ENCODE data around the gene HLA-B.
"Not testable (repeated sequence)": the region's sequence is repeated elsewhere in the genome, so short reads cannot be mapped to it uniquely, and the experiment has no call there.

HLA-B gene

DNA sequence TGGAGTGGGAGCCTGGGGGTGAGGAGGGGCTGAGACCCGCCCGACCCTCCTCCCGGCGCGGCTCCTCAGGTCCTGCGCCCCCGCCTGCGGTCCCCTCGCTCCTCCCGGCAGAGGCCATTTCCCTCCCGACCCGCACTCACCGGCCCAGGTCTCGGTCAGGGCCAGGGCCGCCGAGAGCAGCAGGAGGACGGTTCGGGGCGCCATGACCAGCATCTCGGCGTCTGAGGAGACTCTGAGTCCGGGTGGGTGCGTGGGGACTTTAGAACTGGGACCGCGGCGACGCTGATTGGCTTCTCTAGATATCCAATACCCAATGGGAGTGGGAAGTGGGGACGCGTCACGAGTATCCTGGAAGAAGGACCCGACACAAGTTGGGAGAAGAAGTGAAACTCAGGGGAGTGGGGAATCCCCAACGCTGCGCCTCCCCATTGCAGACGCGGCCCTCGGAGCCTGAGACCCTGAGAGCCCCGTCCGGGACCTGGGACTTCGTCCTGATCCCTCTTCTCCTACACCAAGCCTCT is at the start of gene HLA-B:
Gene HLA-B (minus strand): TSS at position 234 of the 521 bp plus-strand sequence. CDS start 21 bp downstream, at position 213.
- DNase-seq = peak; percentile 88

- DNase-seq = no peak
Measured at GRCh38 chr6:31405996-31406395, 49.0 kb upstream of the HLA-B start.

DNA sequence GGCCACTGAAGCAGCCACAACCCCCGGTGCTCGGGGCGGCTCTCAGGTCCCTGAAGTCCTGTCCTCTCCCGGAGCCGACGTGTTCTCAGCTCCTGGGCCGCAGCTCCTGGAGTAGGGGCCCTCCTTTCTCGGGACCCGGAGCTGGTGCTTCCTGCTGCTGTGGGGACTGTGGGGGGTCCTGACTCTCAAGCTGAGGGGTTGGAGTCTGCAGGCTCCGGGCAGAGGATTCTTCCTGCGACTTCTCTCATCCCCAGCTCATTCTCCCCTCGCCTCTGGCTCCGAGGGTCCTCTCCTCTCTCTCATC is 47.0 kb upstream of the HLA-B start:
- DNase-seq = not testable (repeated sequence)

- DNase-seq = peak; percentile 87
Measured at GRCh38 chr6:31403283-31404060, 46.5 kb upstream of the HLA-B start, which contains the start of gene MICA. TSS of gene MICA (plus strand) at chr6:31403595. CDS start at chr6:31403633, 38 bp downstream.

DNA sequence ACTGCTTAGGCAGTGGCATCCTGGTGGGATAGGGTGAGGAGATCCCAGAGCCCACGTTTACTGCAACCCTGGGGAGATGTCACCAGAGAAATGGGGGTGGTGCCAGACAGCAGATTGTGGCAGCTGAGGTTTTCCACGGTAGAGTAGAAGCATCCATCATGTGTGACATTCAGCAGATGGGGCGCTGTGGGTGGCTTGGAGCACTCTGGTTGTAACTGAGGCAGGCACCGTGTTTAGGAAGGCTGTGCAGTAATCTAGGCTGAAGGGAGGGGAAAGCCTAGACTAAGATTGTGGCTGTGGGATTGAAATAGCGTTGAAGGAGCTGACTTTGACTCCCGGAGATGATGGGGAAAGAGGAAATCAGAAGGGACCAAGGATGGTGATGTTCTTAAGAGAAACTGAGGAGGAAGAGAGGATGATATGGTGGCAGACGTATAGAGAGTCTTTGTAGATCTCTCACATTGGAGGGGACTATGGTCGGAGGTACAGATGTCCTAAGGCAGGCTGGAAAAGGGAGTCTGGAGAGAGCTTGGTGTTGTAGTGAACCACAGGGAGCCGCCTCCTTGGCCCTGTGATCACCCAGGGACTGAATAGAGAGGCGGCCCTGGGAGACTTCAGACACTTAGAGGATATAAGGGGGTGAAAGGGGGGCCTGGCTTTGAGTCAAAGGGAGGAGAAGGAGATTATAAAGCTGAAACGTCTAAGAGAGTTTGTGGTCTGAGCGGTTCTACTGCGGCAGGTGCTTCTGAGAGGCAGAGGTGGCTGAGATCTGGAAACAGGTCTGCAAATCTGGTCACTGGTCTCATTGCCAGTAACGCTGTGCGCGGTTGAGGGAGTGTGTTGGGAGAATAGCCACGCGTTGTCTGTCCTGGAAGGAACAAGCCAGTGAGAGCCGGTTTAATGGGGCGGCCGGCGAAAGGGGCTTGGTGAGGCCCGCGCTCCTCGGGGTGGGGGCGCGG is 45.6 kb upstream of the HLA-B start:
- DNase-seq = no peak

DNA sequence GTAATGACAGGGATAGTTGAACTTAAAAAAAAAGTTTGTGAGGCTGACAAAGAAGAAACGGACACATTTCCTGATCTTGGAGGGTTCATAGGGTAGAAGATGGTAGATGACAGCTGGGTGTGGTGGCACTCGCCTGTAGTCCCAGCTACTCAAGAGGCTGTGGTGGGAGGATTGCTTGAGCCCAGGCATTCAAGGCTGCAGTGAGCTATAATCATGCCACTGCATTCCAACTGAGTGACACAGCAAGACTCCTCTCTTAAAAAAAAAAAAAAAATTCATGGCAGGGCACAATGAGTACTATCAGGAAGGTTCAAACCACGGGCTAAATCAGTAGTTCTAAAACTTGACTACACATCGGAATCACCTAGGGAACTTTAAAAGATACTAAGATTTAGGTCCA is 44.4 kb upstream of the HLA-B start:
- peak; percentile 73 for DNase-seq

- peak; percentile 18 for DNase-seq
Measured at GRCh38 chr6:31400467-31401289, 43.7 kb upstream of the HLA-B start.

GRCh38 chr6:31399589-31400466 is 42.8 kb upstream of the HLA-B start:
- peak; percentile 88 for DNase-seq

GRCh38 chr6:31397901-31398525 is 41.0 kb upstream of the HLA-B start:
- no peak for DNase-seq

- DNase-seq = not testable (repeated sequence)
Measured at GRCh38 chr6:31397153-31397499, 40.1 kb upstream of the HLA-B start.

- peak; percentile 60 for DNase-seq
Measured at GRCh38 chr6:31396422-31397152, 39.6 kb upstream of the HLA-B start.

- DNase-seq = no peak
Measured at GRCh38 chr6:31395832-31396231, 38.9 kb upstream of the HLA-B start.

DNA sequence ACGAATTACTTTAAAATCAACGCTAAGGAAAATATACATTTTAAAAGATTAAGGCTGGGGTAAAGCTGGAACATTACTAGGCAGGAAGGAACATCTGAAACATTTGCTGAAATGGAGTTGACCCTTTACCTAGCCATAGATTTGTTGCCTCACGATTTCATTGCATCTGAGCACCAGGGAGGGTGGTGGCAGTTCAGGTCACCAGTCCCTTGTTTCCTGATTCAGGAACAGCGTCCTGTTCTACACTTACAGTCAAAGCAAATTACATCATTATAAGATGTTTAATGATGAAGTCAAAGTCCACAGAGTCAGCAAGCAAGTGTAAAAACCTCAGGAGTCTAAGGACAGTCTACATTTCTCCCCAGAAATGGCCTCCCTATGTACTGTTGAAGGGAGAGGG is 37.4 kb upstream of the HLA-B start:
- no peak for DNase-seq

- no peak for DNase-seq
Measured at GRCh38 chr6:31393932-31394331, 37.0 kb upstream of the HLA-B start.

GRCh38 chr6:31389802-31390132 is 32.8 kb upstream of the HLA-B start:
- not testable (repeated sequence) for DNase-seq

- DNase-seq = not testable (repeated sequence)
Measured at GRCh38 chr6:31388916-31389801, 32.2 kb upstream of the HLA-B start.

- DNase-seq = no peak
Measured at GRCh38 chr6:31386977-31387376, 30.0 kb upstream of the HLA-B start.

DNA sequence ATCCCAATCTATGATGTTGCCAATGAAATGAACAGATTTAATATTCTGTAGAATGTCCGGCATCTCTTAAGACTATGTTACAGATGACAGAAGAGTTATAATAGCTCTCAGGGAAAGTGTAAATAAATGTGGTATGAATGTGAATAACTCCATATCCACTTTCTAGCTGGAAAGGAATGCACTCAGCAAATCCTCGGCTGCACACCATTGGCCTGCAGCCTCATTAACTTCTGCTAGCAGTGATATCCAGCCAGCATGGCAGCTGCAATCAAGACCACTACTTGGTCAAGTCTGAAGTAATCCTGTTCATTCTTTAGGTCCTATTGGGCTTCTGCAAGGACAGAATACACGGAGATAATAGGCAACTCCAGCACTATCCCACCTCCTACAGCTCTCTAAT is 29.1 kb upstream of the HLA-B start:
- no peak for DNase-seq

DNA sequence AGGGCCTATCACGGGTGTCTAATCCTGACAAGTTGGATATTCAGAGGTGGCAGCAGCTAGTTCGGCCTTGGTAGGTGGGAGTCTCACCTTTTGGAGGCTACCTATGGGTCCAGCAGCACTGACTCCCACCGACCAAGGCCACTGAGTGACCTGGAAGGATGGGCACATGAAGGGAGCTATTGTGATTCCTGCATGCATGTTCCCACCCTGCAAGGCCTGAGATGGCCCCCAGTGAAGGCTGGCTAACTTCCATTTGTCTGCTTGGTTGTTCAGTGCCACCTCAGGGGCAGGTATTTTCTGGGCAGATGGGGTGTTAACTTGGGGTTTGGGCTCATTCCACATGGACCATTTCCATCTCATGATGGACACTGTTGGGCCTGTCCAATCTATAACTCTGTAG is 28.1 kb upstream of the HLA-B start:
- DNase-seq = no peak

GRCh38 chr6:31383149-31383548 is 26.2 kb upstream of the HLA-B start:
- peak; percentile 18 for DNase-seq

Data from kidney glomerular epithelial cell (primary cell).